ENCODE results near the gene MYO7B. TPM values are rescaled to one million over a fixed set of nuclear protein-coding genes. Genes with fewer than 3 reads are reported as not detected.

The MYO7B gene
- total and polyA plus RNA-seq, 4 donors = 0.51 to 4.7 (median 1.9) TPM

GRCh38 chr2:127630096-127630863, 94.8 kb downstream of the MYO7B start:
- no peak for DNase-seq
- Histone ChIP-seq H3K9me3 (ENCODE audit: control insufficient read depth in 4 of 4, insufficient read depth in 3 of 4, low read length in 3 of 4) (peaks cover 0 to 2% (median 0%) of the 10 kb centered on the region in 4 donors), H3K9ac (ENCODE audit: insufficient read depth in 1 of 2, low read length in 2 of 2) (no peak overlapping the region), H3K4me3 (no peak overlapping the region), H3K36me3 (ENCODE audit: control insufficient read depth in 4 of 4, insufficient read depth in 4 of 4, low read length in 4 of 4) (no peaks in the 10 kb centered on the region), H3K27me3 (ENCODE audit: control insufficient read depth in 3 of 3, insufficient read depth in 3 of 3, low read length in 2 of 3) (no peaks in the 10 kb centered on the region), H3K4me1 (ENCODE audit: control insufficient read depth in 5 of 5, insufficient read depth in 5 of 5, low read length in 5 of 5) (peaks cover 0 to 29% (median 0%) of the 10 kb centered on the region in 5 donors), H3K27ac (ENCODE audit: low read depth in 1 of 2, low read length in 1 of 2) (no peak overlapping the region)
- no peak for ATAC-seq (ENCODE audit: insufficient read depth, low FRiP score)
- TF ChIP-seq, protein P1, sequence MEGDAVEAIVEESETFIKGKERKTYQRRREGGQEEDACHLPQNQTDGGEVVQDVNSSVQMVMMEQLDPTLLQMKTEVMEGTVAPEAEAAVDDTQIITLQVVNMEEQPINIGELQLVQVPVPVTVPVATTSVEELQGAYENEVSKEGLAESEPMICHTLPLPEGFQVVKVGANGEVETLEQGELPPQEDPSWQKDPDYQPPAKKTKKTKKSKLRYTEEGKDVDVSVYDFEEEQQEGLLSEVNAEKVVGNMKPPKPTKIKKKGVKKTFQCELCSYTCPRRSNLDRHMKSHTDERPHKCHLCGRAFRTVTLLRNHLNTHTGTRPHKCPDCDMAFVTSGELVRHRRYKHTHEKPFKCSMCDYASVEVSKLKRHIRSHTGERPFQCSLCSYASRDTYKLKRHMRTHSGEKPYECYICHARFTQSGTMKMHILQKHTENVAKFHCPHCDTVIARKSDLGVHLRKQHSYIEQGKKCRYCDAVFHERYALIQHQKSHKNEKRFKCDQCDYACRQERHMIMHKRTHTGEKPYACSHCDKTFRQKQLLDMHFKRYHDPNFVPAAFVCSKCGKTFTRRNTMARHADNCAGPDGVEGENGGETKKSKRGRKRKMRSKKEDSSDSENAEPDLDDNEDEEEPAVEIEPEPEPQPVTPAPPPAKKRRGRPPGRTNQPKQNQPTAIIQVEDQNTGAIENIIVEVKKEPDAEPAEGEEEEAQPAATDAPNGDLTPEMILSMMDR (IDR thresholded peaks at IDR 0.05; ENCODE audit: control extremely low read depth, extremely low read depth) = no peak
- 51 to 52% methylated on average over 10 of the region's 10 CpGs for WGBS, 2 donors

GRCh38 chr2:127630864-127631540, 95.5 kb downstream of the MYO7B start:
- no peaks in the 10 kb centered on the region for H3K27me3 ChIP-seq (ENCODE audit: control insufficient read depth in 3 of 3, insufficient read depth in 3 of 3, low read length in 2 of 3)
- no peak overlapping the region for H3K9ac ChIP-seq (ENCODE audit: insufficient read depth in 1 of 2, low read length in 2 of 2)
- DNase-seq (no peak), ATAC-seq (ENCODE audit: insufficient read depth, low FRiP score) (no peak)
- H3K4me1 ChIP-seq (ENCODE audit: control insufficient read depth in 5 of 5, insufficient read depth in 5 of 5, low read length in 5 of 5) = peaks cover 0 to 35% (median 0%) of the 10 kb centered on the region in 5 donors
- peaks cover 0 to 2% (median 0%) of the 10 kb centered on the region in 4 donors for H3K9me3 ChIP-seq (ENCODE audit: control insufficient read depth in 4 of 4, insufficient read depth in 3 of 4, low read length in 3 of 4)
- no peaks in the 10 kb centered on the region for H3K36me3 ChIP-seq (ENCODE audit: control insufficient read depth in 4 of 4, insufficient read depth in 4 of 4, low read length in 4 of 4)
- no peak overlapping the region for H3K4me3 ChIP-seq
- WGBS, 2 donors = 85 to 95% methylated on average over 24 to 25 of the region's 25 CpGs
- TF ChIP-seq, protein P1 (IDR thresholded peaks at IDR 0.05; ENCODE audit: control extremely low read depth, extremely low read depth) = no peak
- H3K27ac ChIP-seq (ENCODE audit: low read depth in 1 of 2, low read length in 1 of 2) = peak overlapping the region in 1 of 2 donors; percentile 30

DNA sequence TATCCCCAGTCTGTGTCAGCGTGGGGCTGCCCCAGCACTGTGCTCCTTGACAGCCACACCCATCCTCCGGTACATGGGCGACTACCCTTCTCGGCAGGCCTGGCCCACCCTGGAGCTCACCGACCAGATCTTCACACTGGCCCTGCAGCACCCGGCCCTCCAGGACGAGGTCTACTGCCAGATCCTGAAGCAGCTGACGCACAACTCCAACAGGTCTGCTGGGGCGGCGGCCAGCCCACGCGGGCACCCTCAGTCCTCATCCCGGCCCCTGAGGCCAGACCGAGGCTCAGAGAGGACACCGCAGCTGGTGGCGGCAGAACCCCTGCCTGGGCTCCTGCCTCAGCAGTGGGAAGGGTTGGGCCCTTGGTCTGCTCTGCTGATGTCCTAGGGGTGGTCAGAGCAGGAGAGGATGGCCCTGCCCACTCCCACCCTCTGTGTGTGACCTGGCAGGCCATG, 96.1 kb downstream of the MYO7B start:
- H3K9me3 ChIP-seq (ENCODE audit: control insufficient read depth in 4 of 4, insufficient read depth in 3 of 4, low read length in 3 of 4) = peaks cover 0 to 2% (median 0%) of the 10 kb centered on the region in 4 donors
- peak overlapping the region in 1 of 2 donors; percentile 30 for H3K27ac ChIP-seq (ENCODE audit: low read depth in 1 of 2, low read length in 1 of 2)
- H3K9ac ChIP-seq (ENCODE audit: insufficient read depth in 1 of 2, low read length in 2 of 2) = no peak overlapping the region
- peaks cover 0 to 3% (median 0%) of the 10 kb centered on the region in 4 donors for H3K36me3 ChIP-seq (ENCODE audit: control insufficient read depth in 4 of 4, insufficient read depth in 4 of 4, low read length in 4 of 4)
- no peaks in the 10 kb centered on the region for H3K27me3 ChIP-seq (ENCODE audit: control insufficient read depth in 3 of 3, insufficient read depth in 3 of 3, low read length in 2 of 3)
- H3K4me3 ChIP-seq = no peak overlapping the region
- DNase-seq = no peak
- WGBS, 2 donors = 79 to 86% methylated on average over 16 of the region's 16 CpGs
- TF ChIP-seq, protein P1 (IDR thresholded peaks at IDR 0.05; ENCODE audit: control extremely low read depth, extremely low read depth) = no peak
- peaks cover 0 to 38% (median 0%) of the 10 kb centered on the region in 5 donors for H3K4me1 ChIP-seq (ENCODE audit: control insufficient read depth in 5 of 5, insufficient read depth in 5 of 5, low read length in 5 of 5)
- ATAC-seq (ENCODE audit: insufficient read depth, low FRiP score) = no peak
